ENCODE measurements around the gene CPT2.

CPT2 gene

DNA sequence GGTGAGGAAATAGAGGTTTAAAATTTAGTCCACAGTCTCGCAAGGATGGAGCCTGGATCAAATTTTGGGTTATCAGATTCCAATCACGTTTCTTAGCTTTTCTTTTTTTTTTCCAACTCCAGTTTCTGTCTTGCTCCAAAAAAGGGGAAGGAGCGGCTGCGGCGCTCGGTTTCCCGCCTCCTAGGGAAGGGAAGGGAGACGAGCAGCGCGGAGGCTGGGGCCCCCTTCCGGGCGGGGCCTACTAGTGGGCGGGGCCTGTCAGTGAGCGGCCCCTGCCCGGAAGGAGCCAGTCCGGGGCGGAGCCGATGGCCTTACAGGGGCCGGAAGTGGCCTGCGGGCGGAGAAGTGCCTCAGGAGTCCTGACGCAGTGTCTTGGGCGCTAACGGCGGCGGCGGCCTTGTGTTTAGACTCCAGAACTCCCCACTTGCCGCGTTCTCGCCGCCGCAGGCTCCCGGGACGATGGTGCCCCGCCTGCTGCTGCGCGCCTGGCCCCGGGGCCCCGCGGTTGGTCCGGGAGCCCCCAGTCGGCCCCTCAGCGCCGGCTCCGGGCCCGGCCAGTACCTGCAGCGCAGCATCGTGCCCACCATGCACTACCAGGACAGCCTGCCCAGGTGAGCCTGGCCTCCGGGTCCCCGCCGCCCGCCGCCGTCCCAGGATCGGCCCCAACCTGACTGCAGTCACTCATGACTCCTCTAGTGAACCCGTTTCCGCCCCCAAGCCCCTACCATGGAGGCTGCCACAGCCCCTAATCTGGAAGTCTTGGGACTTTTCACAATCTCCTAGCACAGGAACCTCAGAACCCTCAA is at the start of gene CPT2:
CPT2 (plus strand) TSS at position 340 of the 806 bp plus-strand sequence; CDS start at position 460, 120 bp downstream.
- peak; percentile 78 to 80 for DNase-seq (ENCODE audit: low read depth in 2 of 2)

DNA sequence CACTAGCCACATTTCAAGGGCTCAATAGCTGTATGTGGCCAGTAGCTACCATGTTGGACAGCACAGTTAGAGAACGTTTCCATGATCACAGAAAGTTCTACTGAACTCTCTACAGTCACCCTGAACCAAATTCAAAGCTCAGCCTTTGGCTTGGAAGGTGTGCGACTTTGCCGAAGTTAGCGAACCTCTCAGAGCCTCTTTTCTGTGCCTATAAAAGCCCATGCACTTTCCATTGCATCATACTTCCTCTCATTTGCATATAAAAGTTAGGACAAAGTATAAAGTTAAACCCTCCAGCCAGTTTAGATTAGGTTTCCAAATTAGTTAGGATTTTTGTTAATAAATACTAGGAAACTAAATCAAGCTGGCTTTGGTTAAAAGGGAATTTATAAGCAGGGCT is 49.5 kb upstream of the CPT2 start:
- DNase-seq (ENCODE audit: low read depth in 2 of 2) = no peak

DNA sequence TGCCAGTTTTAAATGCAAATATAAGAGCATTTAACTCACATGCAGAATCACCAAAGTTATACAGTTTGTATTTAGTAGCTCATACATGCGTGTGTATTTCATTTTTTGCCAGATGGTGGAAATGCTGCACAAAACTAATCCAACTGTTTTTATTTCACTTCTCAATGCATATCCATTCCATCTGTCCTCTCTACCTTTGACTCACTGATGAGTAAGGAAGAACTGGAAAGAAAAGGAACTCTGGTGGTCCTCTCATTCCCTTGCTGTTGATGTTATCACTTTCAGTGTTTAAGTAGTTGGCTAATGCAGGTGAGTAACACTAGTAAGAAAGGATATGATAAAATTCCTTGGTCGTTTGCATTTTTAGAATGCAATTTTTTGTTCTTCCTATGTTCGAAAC is 48.5 kb upstream of the CPT2 start:
- DNase-seq (ENCODE audit: low read depth in 2 of 2) = no peak

DNA sequence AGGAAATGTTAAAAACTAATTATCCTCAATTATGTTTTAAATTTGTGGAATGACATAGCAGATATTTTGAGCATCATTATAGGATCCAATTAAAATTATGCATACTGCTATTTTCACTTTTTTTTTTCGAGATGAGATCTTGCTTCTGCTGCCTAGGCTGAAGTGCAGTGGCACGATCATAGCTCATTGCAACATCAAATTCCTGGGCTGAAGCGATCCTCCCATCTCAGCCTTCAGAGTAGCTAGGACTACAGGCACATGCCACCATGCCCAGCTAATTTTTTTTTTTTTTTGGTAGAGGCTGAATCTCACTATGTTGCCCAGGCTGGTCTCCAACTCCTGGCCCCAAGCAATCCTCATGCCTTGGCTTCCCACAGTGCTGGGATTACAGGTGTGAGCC is 42.9 kb upstream of the CPT2 start:
- no peak for DNase-seq (ENCODE audit: low read depth in 2 of 2)

DNA sequence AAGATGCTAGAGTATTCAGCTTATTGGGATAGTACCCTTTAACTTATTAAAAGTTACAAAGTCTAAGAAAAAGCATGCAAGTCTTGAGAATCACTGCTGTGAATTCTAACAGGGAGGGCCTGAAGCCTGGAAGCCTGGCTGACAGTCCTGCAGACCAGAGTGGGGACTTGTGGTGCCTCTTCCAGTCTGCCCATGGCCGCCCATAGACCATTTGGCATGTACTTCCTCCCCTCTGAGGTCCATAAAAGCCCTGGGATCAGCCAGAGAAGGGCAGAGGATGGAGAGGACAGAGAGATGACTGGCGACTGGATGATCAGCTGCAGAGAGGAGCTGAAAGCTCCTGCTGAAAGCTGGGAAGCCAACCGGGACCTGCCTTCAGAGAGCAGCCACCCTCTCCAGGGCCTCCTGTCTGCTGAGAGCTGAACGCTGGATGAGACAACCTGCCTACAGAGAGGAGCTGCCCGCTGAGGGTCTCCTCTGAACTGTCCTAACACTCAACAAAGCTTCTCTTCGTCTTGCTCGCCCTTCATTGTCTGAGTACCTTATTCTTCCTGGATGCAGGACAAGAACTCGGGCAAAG is 41.7 kb upstream of the CPT2 start:
- no peak for DNase-seq (ENCODE audit: low read depth in 2 of 2)

DNA sequence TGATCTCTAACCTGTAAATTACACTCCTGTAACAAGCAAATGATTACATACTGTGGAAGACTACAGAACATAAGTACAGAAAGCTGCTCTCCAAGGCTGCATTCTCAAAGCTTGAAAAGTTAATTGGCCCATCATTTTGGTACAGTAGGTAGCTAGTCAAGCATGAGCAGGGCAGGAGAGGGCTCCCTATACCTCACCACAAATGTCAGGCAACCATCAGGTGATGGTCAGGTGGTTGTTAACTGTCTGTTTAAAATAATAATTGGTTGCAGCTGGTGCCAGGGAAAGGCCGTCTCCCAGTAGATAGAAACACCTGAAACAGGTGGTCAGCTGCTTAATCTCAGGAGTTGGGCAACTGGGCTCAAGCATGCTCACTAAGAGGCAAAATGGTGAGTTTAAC is 41.1 kb upstream of the CPT2 start:
- DNase-seq (ENCODE audit: low read depth in 2 of 2) = no peak

DNA sequence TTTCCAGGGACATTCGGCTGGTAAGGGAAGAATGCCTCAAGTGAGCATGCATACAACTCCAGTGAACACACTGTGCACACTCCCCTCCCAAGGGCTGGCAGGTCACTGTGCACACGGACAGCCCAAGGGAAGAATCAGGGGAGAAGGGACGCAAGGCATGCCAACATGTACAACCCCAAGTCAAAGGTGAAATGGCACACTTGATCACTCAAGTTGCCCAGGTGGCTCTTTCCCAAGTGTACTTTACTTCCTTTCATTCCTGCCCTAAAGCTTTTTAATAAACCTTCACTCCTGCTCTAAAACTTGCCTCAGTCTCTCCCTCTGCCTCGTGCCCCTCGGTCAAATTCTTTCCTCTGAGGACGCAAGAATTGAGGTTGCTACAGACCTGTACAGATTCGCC is 40.7 kb upstream of the CPT2 start:
- no peak for DNase-seq (ENCODE audit: low read depth in 2 of 2)

DNA sequence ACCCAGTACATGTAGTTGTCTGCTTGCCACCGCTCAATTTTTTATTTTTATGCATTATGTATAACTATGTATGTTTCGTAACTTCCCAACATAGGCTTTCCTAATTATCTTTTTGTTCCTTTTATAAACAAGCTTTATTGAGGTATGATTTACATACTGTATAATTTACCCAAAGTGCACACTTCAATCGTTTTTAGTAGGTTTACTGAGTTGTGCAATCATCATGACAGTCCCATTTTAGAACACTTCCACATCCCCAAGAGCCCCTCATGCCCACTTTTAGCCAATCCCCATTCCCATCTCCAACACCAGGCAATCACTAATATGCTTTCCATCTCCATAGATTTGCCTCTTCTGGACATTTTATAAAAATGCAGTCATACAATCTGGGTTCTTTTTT is 39.8 kb upstream of the CPT2 start:
- DNase-seq (ENCODE audit: low read depth in 2 of 2) = no peak

DNA sequence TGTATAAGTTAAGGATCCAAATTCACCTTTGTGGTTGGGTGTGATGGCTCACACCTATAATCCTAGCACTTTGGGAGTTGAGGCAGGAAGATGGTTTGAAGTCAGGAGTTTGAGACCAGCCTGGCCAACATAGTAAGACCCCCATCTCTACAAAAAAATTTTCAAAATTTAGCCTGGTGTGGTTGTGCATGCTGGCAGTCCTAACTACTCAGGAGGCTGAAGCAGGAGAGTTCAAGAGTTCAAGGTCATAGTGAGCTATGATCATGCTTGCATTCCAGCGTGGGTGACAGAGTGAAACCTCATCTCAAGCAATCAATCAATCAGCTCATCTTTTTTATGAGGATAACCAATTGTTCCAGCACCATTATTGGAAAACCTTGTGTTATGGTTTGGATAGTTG is 37.7 kb upstream of the CPT2 start:
- no peak for DNase-seq (ENCODE audit: low read depth in 2 of 2)

DNA sequence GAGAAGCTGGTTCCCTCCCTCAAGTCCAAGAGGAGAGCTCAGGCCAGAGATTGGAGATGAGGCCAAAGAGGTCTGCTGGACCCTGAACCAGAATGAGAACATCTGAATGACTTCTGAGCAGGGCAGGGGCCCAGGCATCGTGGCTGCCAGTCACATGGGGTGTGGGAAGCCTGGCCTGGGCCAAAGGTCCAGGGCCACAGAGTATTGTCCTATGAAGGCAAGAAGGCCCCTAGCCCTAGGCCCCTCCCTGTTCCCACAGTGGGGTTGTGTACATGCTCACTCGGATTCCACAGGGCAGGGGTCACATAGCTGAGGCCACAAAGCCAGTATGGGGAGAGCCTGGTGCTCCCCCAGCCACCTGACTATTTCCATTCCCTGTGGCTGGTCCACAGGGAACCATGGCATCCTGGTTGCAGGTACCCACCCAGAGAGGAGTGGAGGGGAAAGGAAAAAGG is 35.7 kb upstream of the CPT2 start:
- DNase-seq (ENCODE audit: low read depth in 2 of 2) = no peak

DNA sequence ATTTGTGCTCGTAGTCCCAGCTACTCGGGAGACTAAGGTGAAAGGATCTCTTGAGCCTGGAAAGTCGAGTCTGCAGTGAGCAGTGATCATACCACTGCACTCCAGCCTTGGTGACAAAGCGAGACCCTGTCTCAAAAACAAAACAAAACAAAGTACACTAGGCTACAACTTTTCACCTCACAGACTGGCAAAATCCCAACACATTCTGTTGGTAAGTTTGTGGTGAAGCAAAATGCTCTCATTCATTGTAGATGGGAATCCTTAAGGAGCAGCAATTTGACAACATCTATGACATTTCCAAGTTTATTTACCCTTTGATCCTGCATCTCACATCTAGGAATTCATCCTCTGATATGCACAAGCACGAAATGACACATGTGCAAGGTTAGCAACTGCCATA is 34.0 kb upstream of the CPT2 start:
- no peak for DNase-seq (ENCODE audit: low read depth in 2 of 2)

DNA sequence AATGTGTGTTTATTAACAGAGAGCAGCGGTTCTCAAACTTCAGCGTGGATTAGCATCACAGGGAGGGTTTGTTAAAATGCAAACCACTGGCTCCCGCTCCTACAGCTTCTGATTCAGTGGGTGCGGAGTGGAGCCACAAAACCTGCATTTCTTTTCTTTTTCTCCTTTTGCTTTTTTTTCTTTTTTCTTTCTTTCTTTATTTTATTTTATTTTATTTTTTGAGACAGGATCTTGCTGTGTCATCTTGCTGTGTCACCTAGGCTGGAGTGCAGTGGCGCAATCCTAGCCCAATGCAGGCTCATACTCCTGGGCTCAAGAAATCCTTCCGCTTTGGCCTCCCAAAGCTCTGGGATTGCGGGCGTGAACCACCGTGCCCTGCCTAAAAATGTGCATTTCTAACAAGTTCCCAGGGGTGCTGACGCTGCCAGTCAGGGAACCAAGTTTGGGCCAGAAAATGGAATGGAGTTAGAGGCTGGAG is 33.3 kb upstream of the CPT2 start:
- DNase-seq (ENCODE audit: low read depth in 2 of 2) = no peak

DNA sequence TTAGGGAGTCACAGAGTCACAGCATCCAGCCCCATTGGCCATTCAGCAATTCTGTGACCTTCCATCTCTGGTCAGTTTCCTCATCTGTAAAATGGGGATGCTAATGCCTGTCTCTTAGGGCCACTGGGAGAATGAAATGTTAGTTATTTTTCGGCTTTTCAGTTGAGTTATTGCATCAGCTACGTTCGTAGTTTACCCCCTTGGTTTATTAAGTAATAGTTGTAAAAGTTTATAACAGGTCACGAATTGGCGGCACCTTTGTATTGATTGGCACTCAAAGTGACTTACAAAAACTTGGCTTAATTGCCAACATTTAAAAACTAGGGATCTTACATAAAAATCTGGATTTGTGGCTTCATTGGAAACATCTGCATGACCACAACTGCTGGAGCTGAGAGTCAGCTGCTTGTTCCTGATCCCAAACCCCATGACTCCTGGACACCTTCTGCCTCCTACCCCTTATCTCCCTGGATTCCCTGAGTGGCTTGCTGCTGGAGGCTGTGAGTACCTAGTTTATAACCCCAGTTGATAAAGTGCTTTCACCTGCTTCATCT is 31.1 kb upstream of the CPT2 start:
- no peak for DNase-seq (ENCODE audit: low read depth in 2 of 2)

DNA sequence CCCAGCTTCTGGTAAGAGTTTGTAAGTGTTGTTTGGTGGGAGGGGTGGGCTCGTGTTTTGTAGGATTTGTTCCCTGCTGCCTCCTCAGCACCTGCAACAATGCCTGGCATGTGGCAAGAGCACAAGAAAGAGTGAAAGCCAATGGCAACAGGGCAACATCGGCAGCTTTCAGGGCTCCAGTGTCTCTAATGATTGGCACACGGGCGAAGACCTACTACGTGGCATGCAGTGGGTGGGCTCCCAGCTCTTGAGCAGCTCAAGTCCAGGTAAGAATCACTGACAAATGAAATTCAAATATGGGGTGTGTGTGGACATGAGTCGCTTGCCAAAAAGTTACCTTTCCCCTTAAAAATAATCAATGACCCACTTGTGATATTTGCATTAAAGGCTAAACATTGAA is 30.3 kb upstream of the CPT2 start:
- DNase-seq (ENCODE audit: low read depth in 2 of 2) = no peak

DNA sequence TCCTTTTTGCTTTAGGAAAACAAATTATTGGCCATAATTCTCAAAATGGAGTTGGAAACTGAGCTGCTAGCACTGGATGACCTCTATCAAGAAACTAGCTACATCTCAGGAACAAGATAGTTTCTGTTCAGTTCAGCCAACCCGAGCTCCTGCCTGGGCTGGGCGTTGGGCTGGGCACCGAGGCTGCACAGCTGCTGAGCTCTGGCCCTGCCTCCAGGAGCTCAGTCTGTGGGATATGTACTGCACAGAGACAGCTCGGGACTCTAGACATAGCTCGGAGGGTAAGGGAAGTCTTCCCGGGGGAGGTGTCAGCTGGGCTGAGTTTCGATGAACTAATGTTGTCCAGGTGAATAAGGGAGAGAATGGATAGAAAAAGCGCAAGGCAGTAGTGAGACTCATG is 29.7 kb upstream of the CPT2 start:
- DNase-seq (ENCODE audit: low read depth in 2 of 2) = no peak

DNA sequence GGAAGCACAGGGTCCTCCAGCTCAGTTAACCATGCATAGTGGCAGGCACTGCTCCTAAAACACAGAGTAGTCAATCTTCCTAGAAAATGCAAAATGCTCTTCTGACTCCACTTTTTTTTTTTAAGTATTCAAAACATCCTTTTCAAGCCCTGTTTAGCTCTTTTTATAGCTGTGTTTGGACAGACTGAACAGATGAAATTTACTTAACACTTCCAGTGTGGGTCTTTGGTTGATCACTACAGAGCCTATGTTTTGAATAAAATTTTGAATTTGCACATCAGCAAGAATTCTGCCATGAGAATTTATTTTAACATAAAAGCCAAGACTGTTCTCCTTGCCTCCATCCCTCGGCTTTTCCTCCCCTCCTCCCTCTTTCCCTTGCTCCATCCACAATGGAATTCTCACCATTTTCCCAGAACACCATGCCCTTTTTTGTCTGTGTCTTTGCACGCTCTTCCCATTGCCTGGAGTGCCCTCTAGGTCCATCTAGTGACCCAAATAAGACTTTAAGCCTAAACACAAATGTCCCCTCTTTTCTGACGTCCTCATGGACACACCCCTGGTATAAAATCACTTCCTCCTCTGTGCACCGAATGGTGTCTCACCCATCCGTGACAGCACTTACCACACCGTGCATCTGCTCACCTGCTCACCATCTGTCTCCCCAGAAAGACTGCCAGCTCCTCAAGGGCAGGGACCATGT is 24.0 kb upstream of the CPT2 start:
- DNase-seq (ENCODE audit: low read depth in 2 of 2) = no peak

DNA sequence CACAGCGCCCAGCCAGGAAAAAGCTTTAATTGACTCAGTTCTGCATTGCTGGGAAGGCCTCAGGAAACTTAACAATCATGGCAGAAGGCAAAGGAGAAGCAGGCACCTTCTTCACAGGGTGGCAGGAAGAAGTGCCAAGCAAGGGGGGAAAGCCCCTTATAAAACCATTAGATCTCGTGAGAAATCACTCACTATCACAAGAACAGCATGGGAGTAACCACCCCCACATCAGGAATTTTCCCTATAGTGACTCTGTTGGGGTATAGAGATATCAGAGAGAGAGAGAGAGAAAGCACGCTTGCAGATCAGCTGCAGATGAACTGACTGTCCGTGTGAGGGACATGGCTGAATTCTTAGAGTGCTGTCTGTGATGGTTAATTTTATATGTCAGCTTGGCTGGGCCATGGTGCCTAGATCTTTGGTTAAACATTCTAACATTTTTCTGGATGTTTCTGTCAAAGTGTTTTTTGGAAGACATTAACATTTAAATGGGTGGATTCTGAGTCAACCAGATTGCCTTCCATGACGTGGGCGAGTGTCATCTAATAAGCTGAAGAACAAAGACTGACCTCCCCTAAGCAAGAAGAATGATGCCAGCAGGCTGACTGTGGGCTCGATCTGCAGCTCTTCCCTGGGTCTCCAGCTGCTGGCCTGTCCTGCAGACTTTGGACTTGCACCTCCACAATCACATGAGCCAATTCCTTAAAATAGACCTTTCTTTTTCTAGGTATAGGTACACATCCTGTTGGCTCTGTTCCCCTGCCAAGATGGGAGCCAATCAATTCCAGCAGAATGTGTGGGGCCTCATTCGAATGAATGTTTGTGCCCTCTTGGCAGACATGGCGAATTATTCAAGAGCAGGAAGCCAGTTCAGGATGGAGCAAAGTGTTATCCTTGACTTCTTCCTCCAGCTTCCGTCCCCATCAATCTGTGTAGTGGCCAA is 21.4 kb upstream of the CPT2 start:
- DNase-seq (ENCODE audit: low read depth in 2 of 2) = no peak

DNA sequence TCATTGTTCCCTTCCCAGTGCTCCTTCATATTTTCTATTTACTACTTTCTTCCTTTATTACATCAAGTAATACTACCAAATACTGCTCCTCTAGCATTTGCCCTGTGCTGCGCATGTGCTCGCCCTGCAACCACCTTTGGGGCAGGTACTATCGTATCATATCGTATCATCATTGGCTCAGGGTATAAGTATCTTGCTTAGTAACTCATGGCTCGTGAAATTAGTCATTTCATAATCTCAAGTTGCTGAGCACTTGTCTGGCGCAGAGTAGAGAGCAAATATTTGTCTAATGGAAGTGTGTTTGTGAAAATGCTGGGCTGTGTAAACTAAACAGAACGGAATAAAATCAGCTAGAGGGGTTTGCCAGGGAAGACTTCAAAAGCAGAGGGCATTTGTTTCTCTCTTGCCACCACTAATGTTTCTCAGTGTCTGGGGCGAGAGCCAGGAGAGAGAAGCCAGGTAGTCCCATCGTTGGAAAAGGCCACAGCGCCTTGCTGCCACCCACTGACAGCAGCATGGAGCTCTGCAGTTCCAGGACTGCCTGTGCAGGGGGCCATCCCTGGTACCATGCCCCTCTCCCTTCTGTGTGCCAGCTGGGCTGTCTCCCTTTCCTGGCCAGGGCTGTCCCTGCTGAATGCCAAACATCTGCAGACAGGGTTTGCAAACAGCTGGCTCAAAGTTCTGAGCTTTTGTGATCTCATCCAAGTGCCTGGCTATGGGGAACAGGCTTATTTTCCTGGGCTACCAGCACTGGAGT is 20.0 kb upstream of the CPT2 start:
- DNase-seq (ENCODE audit: low read depth in 2 of 2) = no peak

DNA sequence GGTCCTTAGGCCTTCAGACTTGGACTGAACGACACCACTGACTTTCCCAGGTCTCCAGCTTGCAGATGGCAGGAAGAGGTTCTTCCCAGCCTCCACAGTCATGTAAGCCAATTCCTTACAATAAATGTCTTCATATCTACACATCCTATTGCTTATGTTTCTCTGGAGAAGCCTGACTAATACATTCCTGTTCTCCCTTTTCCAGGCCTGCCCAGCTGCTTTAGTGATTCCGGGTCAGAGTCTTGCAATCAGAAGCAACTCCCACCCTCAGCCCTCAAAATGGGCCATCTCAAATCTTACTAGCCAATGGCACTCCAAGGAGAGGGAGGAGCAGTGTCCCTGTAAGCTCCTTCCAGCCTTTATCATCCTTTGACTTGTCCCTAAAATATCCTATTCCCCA is 16.4 kb upstream of the CPT2 start:
- DNase-seq (ENCODE audit: low read depth in 2 of 2) = no peak

DNA sequence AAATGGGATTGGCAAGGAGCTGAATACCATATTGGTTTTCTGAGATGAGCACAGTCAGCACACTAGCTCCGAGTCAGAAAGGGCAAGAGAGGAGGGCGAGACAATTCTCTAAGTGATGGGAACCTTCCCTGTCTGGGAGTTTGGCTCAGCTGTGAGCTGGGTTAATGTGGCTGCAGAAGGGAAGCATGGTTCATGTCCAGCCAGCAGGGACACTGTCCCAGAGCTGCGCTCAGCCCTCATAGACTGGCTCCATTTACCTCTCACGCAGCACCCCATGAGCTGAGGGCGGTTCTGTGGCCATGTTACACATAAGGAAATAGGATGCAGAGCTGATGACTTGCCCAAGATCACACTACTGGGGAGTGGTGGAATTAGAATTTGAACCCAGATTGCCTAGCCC is 15.7 kb upstream of the CPT2 start:
- DNase-seq (ENCODE audit: low read depth in 2 of 2) = no peak
